Erythroblast (primary cell): ENCODE data around the gene CYB561.

Experiments
- GATA1 ChIP-seq: IDR thresholded peaks from 2 replicates; pipeline ENCODE4 v1.6.1; 2011; ENCODE audit warnings: low read depth, mild to moderate bottlenecking, control low read depth, low read length, moderate library complexity
- POLR2A ChIP-seq: IDR thresholded peaks from 2 replicates; pipeline ENCODE4 v1.6.1; 2011; ENCODE audit warnings: mild to moderate bottlenecking, low read length

DNA sequence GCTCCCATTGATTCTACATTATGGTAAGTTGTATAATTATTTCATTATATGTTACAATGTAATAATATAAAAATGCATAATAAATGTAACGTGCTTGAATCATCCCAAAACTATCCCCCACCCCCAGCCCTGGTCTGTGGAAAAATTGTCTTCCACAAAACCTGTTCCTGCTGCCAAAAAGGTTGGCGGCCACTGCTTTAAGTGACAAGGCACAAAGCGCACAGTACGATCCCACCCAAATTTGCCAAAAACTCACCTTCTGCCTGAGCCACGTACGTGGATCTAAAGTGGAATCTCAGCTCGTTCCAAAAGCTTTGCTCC is 14.5 kb downstream of the CYB561 start:
- TF ChIP-seq POLR2A, result no peak
- no peak for TF ChIP-seq GATA1
